SK-N-MC (cell line): Measurements from ENCODE around the gene RBM20.

Source experiments
- EZH2 ChIP-seq: fragments of 200-600 bp; sonication (generic); IDR thresholded peaks from one replicate; pipeline ENCODE4 v1.6.1; 2017; ENCODE audit warnings: antibody characterized with exemption
- POLR2AphosphoS5 ChIP-seq: IDR thresholded peaks from 2 replicates; pipeline ENCODE4 v1.6.1; 2012; ENCODE audit warnings: mild to moderate bottlenecking, low read depth, low read length, borderline replicate concordance

GRCh38 chr10:110783509-110784107 lies 139.5 kb downstream of the RBM20 start:
- TF ChIP-seq POLR2AphosphoS5: no peak
- TF ChIP-seq EZH2: no peak
